ENCODE results near the gene SUSD3.

Gene SUSD3

GRCh38 chr9:93091056-93091452 is 32.6 kb downstream of the SUSD3 start:
- no peak for TF ChIP-seq CTCF (conservative IDR thresholded peaks at IDR 0.05; ENCODE audit: control insufficient read depth, insufficient read depth, low read depth, low read length)
- no peak for DNase-seq (ENCODE audit: low read depth)
- H3K4me3 ChIP-seq (ENCODE audit: control insufficient read depth, low read depth, low read length) = no peak overlapping the region

- no peak for TF ChIP-seq CTCF (conservative IDR thresholded peaks at IDR 0.05; ENCODE audit: control insufficient read depth, insufficient read depth, low read depth, low read length)
- DNase-seq (ENCODE audit: low read depth) = peak; percentile 97
These were observed 33.1 kb downstream of the SUSD3 start for GRCh38 chr9:93091453-93092081.

GRCh38 chr9:93092251-93092991 is 33.9 kb downstream of the SUSD3 start:
- DNase-seq (ENCODE audit: low read depth) = no peak
- no peak for TF ChIP-seq CTCF (conservative IDR thresholded peaks at IDR 0.05; ENCODE audit: control insufficient read depth, insufficient read depth, low read depth, low read length)
- no peak overlapping the region for H3K4me3 ChIP-seq (ENCODE audit: control insufficient read depth, low read depth, low read length)

More at GRCh38 chr9:93091453-93092081, 33.1 kb downstream of the SUSD3 start:
- no peak overlapping the region for H3K4me3 ChIP-seq (ENCODE audit: control insufficient read depth, low read depth, low read length)

- TF ChIP-seq CTCF (conservative IDR thresholded peaks at IDR 0.05; ENCODE audit: control insufficient read depth, insufficient read depth, low read depth, low read length) = no peak
- H3K4me3 ChIP-seq (ENCODE audit: control insufficient read depth, low read depth, low read length) = no peak overlapping the region
- no peak for DNase-seq (ENCODE audit: low read depth)
These were observed 34.8 kb downstream of the SUSD3 start for GRCh38 chr9:93093127-93093876.

GRCh38 chr9:93093877-93094657 is 35.6 kb downstream of the SUSD3 start:
- H3K4me3 ChIP-seq (ENCODE audit: control insufficient read depth, low read depth, low read length) = no peak overlapping the region
- TF ChIP-seq CTCF (conservative IDR thresholded peaks at IDR 0.05; ENCODE audit: control insufficient read depth, insufficient read depth, low read depth, low read length) = no peak
- no peak for DNase-seq (ENCODE audit: low read depth)

GRCh38 chr9:93094658-93095204 is 36.2 kb downstream of the SUSD3 start:
- H3K4me3 ChIP-seq (ENCODE audit: control insufficient read depth, low read depth, low read length) = peak overlapping the region; percentile 33
- DNase-seq (ENCODE audit: low read depth) = no peak
- TF ChIP-seq CTCF (conservative IDR thresholded peaks at IDR 0.05; ENCODE audit: control insufficient read depth, insufficient read depth, low read depth, low read length) = no peak
